ENCODE results near the gene DUSP18.
"Not testable (repeated sequence)": the region's sequence is repeated elsewhere in the genome, so short reads cannot be mapped to it uniquely, and the experiment has no call there.

DUSP18 gene

GRCh38 chr22:30667494-30668385 is at the start of gene DUSP18:
Gene DUSP18 (minus strand): TSS chr22:30667875. CDS start chr22:30664003, 3,872 bp downstream.
- peak; percentile 96 for DNase-seq

DNA sequence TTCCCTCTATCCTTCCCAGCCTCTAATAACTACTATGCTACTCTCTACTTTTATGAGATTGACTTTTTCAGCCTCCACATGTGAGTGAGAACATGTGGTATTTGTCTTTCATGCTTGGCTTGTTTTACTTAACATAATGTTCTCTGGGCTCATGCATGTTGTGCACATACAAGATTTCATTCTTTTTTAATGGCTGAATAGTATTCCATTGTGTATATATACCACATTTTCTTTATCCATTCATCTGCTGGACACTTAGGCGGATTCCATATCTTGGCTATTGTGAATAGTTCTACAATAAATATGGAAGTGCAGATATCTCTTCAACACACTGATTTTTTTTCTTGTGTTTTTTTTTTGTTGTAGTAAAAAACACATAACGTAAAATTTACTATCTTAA is 46.4 kb upstream of the DUSP18 start:
- DNase-seq: no peak

DNA sequence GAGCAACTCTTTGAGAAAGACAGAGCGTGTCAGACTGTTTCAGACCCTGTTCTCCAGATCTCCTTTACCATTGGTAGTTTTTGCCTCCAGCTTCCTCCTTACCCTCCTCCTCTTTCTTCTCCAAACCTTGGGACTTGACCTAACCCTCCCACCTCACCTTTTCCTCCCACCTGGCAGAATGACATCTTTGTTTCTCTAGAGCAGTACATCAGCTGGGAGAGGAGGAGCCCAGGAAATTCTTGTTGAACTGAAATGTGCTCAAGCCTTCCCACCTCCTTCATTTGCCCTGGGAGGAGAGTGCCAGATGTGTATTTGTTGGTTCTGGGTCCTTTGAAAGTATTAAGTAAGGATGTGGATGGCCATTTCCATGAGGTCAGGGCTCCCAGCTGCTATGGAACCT is 44.4 kb upstream of the DUSP18 start:
- DNase-seq: no peak

- not testable (repeated sequence) for DNase-seq
Measured at GRCh38 chr22:30709980-30710379, 42.3 kb upstream of the DUSP18 start.

DNA sequence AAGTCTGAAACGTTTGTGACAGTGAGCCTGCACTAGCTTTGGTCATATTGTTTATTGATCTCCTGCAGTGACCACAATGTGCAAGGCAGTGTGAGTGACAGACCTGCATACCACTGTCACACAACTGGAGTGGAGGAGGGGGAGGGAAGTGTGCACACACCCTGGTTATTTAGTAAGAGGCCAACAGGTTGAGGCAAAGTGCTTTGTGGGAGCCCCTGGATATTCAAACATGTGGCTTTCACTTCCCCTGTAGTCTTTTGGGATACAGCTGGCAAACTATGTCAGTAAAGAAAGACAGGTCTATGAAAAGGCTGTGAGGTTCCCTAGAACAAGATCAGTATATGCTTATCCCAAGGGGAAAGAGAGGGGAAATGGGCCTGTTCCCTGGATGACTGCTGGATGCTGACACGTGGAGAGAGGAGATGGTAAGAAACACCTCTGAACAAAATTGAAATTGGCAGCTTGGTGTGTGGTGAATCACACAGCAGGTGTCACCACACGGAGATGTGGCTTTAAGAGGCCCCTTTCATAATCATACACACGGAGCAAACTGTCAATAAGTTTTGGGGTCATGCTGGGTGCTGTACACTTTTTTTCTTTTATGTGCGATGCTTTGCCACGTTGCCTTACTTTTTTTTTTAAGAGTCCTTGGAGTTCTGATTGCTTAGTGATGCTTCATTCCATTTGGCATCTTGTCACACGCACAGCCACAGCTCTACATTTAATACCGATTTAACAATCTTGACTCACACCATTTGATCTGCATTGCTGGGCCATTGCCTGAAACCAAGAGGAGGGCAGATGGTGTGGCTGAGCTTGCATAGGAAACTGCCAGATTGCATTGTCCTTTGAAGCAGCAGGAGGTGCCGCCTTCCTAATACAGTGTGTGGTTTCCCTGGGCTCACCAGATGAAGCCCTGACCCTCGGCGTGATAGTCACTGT is 38.3 kb upstream of the DUSP18 start:
- DNase-seq: no peak

DNA sequence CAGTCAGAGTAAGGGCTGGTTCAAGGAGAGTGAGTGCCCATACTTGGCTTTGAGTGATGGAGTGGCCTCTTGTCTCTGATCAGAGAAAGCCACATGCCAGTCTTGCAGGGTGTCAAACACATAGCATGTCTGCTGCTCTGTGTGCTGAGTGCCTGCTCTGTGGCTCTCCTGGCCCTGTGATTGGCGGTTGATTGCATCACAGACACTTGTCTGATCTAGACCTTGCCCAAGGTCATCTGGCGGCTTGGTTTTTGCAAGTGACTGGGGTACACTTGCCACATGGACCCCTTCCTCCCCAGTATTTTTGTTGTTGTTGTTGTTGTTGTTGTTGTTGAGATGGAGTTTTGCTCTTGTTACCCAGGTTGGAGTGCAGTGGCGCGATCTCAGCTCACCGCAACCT is 37.3 kb upstream of the DUSP18 start:
- DNase-seq: no peak

- DNase-seq: no peak
Measured at GRCh38 chr22:30702856-30703255, 35.2 kb upstream of the DUSP18 start.

DNA sequence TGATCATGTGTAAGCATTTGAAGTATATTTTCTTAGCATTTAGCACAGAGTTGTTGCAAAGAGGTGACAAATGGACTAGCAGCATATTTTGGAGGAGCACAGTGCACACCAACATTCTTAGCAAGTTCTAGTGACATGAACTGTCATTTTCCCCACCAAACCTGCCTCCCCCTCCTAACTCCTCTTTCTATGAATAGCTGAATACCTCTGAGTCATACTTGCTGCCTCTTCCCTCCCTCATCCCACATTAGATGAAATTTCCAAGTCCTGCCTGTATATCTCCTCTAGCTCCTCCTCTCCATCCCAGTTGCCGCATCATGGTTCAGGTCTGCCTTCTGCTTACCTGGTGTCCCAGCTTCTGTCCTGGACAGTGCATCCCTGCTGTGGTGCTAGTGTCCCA is 34.2 kb upstream of the DUSP18 start:
- no peak for DNase-seq

GRCh38 chr22:30697975-30698374 is 30.3 kb upstream of the DUSP18 start:
- DNase-seq: peak; percentile 22

DNA sequence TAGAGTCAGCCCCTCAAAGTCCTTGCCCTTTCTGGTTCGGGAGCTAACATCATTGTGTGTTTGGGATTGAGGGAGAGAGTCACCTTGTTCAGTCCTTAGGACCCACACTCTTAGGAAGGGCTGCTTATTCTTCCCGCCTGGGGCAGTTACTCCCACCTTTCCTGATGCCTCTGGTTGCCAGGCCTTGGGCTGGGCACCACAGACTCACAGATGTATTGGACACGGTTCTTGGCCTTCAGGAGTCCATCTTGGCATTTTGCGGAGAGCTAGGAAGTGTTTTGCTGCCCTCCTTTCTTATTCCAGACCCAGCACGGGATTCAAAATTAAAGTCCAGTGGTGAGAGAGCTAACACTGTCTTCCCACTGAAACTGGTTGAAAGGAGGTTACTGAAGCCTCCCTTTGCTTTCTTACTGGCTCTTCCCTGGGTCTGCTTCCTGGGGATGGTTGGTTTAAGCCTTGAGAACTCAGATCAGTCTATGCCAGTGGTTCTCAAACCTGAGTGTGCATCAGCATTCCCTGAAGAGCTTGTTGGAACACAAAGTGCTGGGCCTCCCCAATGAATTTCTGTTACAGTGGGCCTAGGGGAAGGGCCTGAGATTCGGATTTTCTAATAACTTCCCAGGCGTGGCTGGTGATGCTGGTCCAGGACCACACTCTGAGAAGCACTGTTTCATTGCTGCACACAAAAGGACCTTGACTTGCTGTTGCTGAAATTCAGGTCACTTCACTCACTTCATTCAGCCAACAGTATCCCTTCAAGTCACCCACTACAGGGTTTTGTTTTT is 28.4 kb upstream of the DUSP18 start:
- no peak for DNase-seq

GRCh38 chr22:30695351-30695851 is 27.7 kb upstream of the DUSP18 start:
- DNase-seq: no peak

- peak; percentile 48 for DNase-seq
Measured at GRCh38 chr22:30694640-30695350, 27.1 kb upstream of the DUSP18 start, which contains the start of gene OSBP2. Gene OSBP2 (plus strand): TSS chr22:30694874. CDS start chr22:30694910, 36 bp downstream.

GRCh38 chr22:30694171-30694639 is 26.5 kb upstream of the DUSP18 start:
- peak; percentile 62 for DNase-seq

GRCh38 chr22:30691204-30691603 is 23.5 kb upstream of the DUSP18 start:
- DNase-seq: no peak

GRCh38 chr22:30689622-30690021 is 21.9 kb upstream of the DUSP18 start:
- no peak for DNase-seq

- DNase-seq: no peak
Measured at GRCh38 chr22:30687358-30687757, 19.7 kb upstream of the DUSP18 start.

- DNase-seq: no peak
Measured at GRCh38 chr22:30685178-30685577, 17.5 kb upstream of the DUSP18 start.

DNA sequence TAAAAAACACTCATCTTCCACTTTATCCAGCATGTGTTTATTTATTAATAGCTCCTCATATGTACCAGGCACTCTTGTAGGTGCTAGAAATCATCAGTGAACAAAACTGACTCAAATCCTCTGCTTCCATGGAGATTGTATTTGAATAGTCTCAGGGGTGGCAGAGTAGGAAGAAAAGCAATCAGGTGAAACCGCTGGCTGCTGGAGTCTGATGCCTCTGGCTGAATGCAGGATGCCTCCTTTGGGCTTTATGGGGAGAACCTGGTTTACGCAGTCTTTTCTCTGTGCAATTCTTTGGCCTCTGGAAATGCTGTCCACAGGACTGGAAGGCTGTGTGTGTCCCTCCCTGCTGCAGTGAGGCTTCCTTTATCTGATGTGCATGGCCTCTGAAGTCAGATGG is 14.2 kb upstream of the DUSP18 start:
- DNase-seq: no peak

- no peak for DNase-seq
Measured at GRCh38 chr22:30680991-30681770, 13.5 kb upstream of the DUSP18 start.

DNA sequence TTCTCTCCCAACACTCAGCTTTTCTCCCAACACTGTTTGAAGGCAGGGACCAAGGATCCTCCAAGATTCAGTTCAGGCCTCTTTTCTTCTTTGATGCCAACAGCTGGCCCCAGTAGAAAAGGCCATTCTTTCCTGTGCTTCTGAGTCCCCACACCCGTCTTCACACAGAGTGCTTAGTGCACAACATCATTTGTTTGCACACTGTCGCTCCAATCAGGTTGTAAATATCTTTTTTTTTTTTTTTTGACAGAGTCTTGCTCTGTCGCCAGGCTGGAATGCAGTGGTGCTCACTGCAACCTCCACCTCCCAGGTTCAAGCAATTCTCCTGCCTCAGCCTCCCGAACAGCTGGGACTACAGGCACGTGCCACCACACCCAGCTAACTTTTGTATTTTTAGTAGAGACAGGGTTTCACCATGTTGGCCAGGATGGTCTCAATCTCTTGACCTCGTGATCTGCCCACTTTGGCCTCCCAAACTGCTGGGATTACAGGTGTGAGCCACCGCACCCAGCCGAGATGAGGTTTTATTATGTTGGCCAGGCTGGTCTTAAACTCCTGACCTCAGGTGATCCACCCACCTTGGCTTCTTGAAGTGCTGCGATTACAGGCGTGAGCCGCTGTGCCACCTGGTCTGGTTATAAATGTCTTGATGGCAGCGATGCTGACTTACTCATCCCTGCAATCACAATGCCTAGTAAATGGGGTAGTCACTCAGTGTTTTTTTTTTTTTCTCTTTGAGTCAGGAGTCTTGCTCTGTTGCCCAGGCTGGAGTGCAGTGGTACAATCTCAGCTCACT is 12.4 kb upstream of the DUSP18 start:
- DNase-seq: not testable (repeated sequence)

Data from hematopoietic multipotent progenitor cell treated with erythropoietin and hydrocortisone succinate and interleukin-3 and kit ligand, for 4 days (in vitro differentiated cells).